SK-N-MC (cell line): Measurements from ENCODE around the gene FGF14.

Experiments used
- EZH2 ChIP-seq: fragments of 200-600 bp; sonication (generic); IDR thresholded peaks from one replicate; pipeline ENCODE4 v1.6.1; 2017; ENCODE audit warnings: antibody characterized with exemption
- FOXP2 ChIP-seq: optimal IDR thresholded peaks from 2 replicates; pipeline ENCODE3; 2011; ENCODE audit warnings: mild to moderate bottlenecking, moderate library complexity; ENCODE audit not compliant: insufficient read depth; ENCODE audit errors: extremely low read length, control extremely low read depth
- POLR2AphosphoS5 ChIP-seq: IDR thresholded peaks from 2 replicates; pipeline ENCODE4 v1.6.1; 2012; ENCODE audit warnings: mild to moderate bottlenecking, low read depth, low read length, borderline replicate concordance

- TF ChIP-seq POLR2AphosphoS5 (no peak), EZH2 (no peak), FOXP2 (no peak)
Observed at GRCh38 chr13:102138635-102139190, 263.1 kb downstream of the FGF14 start.
